SK-N-SH treated with all-trans-retinoic acid at 6 μM for 48 hours (cell line): Measurements from ENCODE around the gene MOB1A.
A peak's percentile ranks its signal among the peaks of the same experiment; 100 is the strongest.

ENCODE experiments used
- ATAC-seq: fragments of 200-7000 bp; cut with Tn5 transposase; 3 replicates; pipeline ENCODE4 v1.9.1; 2020; ENCODE audit warnings: mild to moderate bottlenecking, moderate library complexity
- BACH2 ChIP-seq: fragments of 250-450 bp; sonication (Bioruptor Pico); IDR thresholded peaks from 2 replicates; pipeline ENCODE4 v1.9.0; 2021; ENCODE audit warnings: mild to moderate bottlenecking, borderline replicate concordance
- CSDC2 ChIP-seq: fragments of 250-450 bp; sonication (Bioruptor Pico); IDR thresholded peaks from 2 replicates; pipeline ENCODE4 v1.5.0; 2020; ENCODE audit warnings: mild to moderate bottlenecking, moderate library complexity
- ESRRG ChIP-seq: fragments of 250-450 bp; sonication (Bioruptor Pico); IDR thresholded peaks from 2 replicates; pipeline ENCODE4 v1.6.1; 2021; ENCODE audit warnings: mild to moderate bottlenecking
- GLIS3 ChIP-seq: fragments of 250-450 bp; sonication (Bioruptor Pico); IDR thresholded peaks from 2 replicates; pipeline ENCODE4 v1.5.0; 2020; ENCODE audit warnings: mild to moderate bottlenecking, moderate library complexity
- ISL1 ChIP-seq: fragments of 250-450 bp; sonication (Bioruptor Pico); IDR thresholded peaks from 2 replicates; pipeline ENCODE4 v2.1.2; 2022; ENCODE audit warnings: mild to moderate bottlenecking, moderate library complexity
- OSR1 ChIP-seq: fragments of 250-450 bp; sonication (Bioruptor Pico); IDR thresholded peaks from 2 replicates; pipeline ENCODE4 v1.8.0; 2022; ENCODE audit warnings: moderate library complexity, mild to moderate bottlenecking, inconsistent platforms
- POU6F1 ChIP-seq: fragments of 250-450 bp; sonication (Bioruptor Pico); IDR thresholded peaks from 2 replicates; pipeline ENCODE4 v1.8.0; 2021; ENCODE audit warnings: low read depth, mild to moderate bottlenecking, moderate library complexity, borderline replicate concordance
- PPARA ChIP-seq: fragments of 250-450 bp; sonication (Bioruptor Pico); IDR thresholded peaks from 2 replicates; pipeline ENCODE4 v1.5.0; 2020; ENCODE audit warnings: mild to moderate bottlenecking, borderline replicate concordance
- RARB ChIP-seq: fragments of 250-450 bp; sonication (Bioruptor Pico); IDR thresholded peaks from 2 replicates; pipeline ENCODE4 v1.8.0; 2021; ENCODE audit warnings: mild to moderate bottlenecking, moderate library complexity
- SNAI2 ChIP-seq: fragments of 250-450 bp; sonication (Bioruptor Pico); IDR thresholded peaks from 2 replicates; pipeline ENCODE4 v1.5.0; 2020; ENCODE audit warnings: mild to moderate bottlenecking, moderate library complexity
- TCF4 ChIP-seq: fragments of 250-450 bp; sonication (Bioruptor Pico); IDR thresholded peaks from 2 replicates; pipeline ENCODE4 v1.8.0; 2021; ENCODE audit warnings: mild to moderate bottlenecking, moderate library complexity, borderline replicate concordance
- TOX ChIP-seq: fragments of 250-450 bp; sonication (Bioruptor Pico); IDR thresholded peaks from 2 replicates; pipeline ENCODE4 v1.8.0; 2021; ENCODE audit warnings: mild to moderate bottlenecking, moderate library complexity, borderline replicate concordance
- TSHZ2 ChIP-seq: fragments of 250-450 bp; sonication (Bioruptor Pico); IDR thresholded peaks from 2 replicates; pipeline ENCODE4 v1.5.0; 2020; ENCODE audit warnings: mild to moderate bottlenecking, moderate library complexity
- ZC3H10 ChIP-seq: fragments of 250-450 bp; sonication (Bioruptor Pico); IDR thresholded peaks from 2 replicates; pipeline ENCODE4 v1.5.1; 2021; ENCODE audit warnings: mild to moderate bottlenecking, moderate library complexity
- ZFP3 ChIP-seq: fragments of 250-450 bp; sonication (Bioruptor Pico); IDR thresholded peaks from 2 replicates; pipeline ENCODE4 v1.5.0; 2020; ENCODE audit warnings: mild to moderate bottlenecking, moderate library complexity
- ZFP30 ChIP-seq: fragments of 450-650 bp; formaldehyde crosslinking; IDR thresholded peaks from 2 replicates; pipeline ENCODE4 v1.5.0; 2022; ENCODE audit warnings: mild to moderate bottlenecking, moderate library complexity
- ZNF565 ChIP-seq: fragments of 450-650 bp; formaldehyde crosslinking; conservative IDR thresholded peaks from 2 replicates; pipeline ENCODE4 v1.5.0; 2020; ENCODE audit warnings: low read depth, mild to moderate bottlenecking, moderate library complexity
- ZNF70 ChIP-seq: fragments of 450-650 bp; formaldehyde crosslinking; IDR thresholded peaks from 2 replicates; pipeline ENCODE4 v1.5.0; 2020; ENCODE audit warnings: mild to moderate bottlenecking, moderate library complexity
- ZNF8 ChIP-seq: fragments of 450-650 bp; formaldehyde crosslinking; IDR thresholded peaks from 2 replicates; pipeline ENCODE4 v1.5.0; 2020; ENCODE audit warnings: mild to moderate bottlenecking, moderate library complexity
- TF ChIP-seq, protein P1 (sequence below): fragments of 250-450 bp; sonication (Bioruptor Pico); IDR thresholded peaks from 2 replicates; pipeline ENCODE4 v1.8.0; 2020; ENCODE audit warnings: mild to moderate bottlenecking, moderate library complexity, borderline replicate concordance
- TF ChIP-seq, protein P2 (sequence below): fragments of 250-450 bp; sonication (Bioruptor Pico); IDR thresholded peaks from 2 replicates; pipeline ENCODE4 v1.5.1; 2021; ENCODE audit warnings: mild to moderate bottlenecking, moderate library complexity
- TF ChIP-seq, protein P3 (sequence below): fragments of 250-450 bp; sonication (Bioruptor Pico); IDR thresholded peaks from 2 replicates; pipeline ENCODE4 v1.5.1; 2020; ENCODE audit warnings: low read depth, mild to moderate bottlenecking, moderate library complexity

MOB1A gene

GRCh38 chr2:74178211-74179062 lies at the start of gene MOB1A:
Gene MOB1A (minus strand): TSS chr2:74178879. CDS start chr2:74178674, 205 bp downstream.
- no peak for TF ChIP-seq ZFP30 (CRISPR knock-in tag)
- TF ChIP-seq ZFP3 = 0 out of 2 replicates have a peak, but pooled peaks have one; percentile 65
- no peak for TF ChIP-seq BACH2 (CRISPR knock-in tag)
- no peak for TF ChIP-seq ZNF70
- no peak for TF ChIP-seq TCF4
- TF ChIP-seq, protein P1, sequence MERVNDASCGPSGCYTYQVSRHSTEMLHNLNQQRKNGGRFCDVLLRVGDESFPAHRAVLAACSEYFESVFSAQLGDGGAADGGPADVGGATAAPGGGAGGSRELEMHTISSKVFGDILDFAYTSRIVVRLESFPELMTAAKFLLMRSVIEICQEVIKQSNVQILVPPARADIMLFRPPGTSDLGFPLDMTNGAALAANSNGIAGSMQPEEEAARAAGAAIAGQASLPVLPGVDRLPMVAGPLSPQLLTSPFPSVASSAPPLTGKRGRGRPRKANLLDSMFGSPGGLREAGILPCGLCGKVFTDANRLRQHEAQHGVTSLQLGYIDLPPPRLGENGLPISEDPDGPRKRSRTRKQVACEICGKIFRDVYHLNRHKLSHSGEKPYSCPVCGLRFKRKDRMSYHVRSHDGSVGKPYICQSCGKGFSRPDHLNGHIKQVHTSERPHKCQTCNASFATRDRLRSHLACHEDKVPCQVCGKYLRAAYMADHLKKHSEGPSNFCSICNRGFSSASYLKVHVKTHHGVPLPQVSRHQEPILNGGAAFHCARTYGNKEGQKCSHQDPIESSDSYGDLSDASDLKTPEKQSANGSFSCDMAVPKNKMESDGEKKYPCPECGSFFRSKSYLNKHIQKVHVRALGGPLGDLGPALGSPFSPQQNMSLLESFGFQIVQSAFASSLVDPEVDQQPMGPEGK (CRISPR knock-in tag) = peak; percentile 82
- TF ChIP-seq, protein P2, sequence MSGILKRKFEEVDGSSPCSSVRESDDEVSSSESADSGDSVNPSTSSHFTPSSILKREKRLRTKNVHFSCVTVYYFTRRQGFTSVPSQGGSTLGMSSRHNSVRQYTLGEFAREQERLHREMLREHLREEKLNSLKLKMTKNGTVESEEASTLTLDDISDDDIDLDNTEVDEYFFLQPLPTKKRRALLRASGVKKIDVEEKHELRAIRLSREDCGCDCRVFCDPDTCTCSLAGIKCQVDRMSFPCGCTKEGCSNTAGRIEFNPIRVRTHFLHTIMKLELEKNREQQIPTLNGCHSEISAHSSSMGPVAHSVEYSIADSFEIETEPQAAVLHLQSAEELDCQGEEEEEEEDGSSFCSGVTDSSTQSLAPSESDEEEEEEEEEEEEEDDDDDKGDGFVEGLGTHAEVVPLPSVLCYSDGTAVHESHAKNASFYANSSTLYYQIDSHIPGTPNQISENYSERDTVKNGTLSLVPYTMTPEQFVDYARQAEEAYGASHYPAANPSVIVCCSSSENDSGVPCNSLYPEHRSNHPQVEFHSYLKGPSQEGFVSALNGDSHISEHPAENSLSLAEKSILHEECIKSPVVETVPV (CRISPR knock-in tag) = no peak
- no peak for TF ChIP-seq PPARA (CRISPR knock-in tag)
- peak; percentile 98 for ATAC-seq

- ATAC-seq = no peak
- TF ChIP-seq, protein P1 (CRISPR knock-in tag) = no peak
- TF ChIP-seq OSR1 (CRISPR knock-in tag) (no peak), GLIS3 (CRISPR knock-in tag) (no peak), ZC3H10 (CRISPR knock-in tag) (no peak), TOX (no peak), ESRRG (CRISPR knock-in tag) (no peak), BACH2 (CRISPR knock-in tag) (no peak), ZFP30 (CRISPR knock-in tag) (no peak), ISL1 (no peak), ZNF8 (CRISPR knock-in tag) (no peak), SNAI2 (CRISPR knock-in tag) (no peak), TCF4 (no peak)
- TF ChIP-seq, protein P3, sequence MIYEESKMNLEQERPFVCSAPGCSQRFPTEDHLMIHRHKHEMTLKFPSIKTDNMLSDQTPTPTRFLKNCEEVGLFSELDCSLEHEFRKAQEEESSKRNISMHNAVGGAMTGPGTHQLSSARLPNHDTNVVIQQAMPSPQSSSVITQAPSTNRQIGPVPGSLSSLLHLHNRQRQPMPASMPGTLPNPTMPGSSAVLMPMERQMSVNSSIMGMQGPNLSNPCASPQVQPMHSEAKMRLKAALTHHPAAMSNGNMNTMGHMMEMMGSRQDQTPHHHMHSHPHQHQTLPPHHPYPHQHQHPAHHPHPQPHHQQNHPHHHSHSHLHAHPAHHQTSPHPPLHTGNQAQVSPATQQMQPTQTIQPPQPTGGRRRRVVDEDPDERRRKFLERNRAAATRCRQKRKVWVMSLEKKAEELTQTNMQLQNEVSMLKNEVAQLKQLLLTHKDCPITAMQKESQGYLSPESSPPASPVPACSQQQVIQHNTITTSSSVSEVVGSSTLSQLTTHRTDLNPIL (CRISPR knock-in tag) = no peak
These were observed 49.0 kb upstream of the MOB1A start for GRCh38 chr2:74227646-74228045.

DNA sequence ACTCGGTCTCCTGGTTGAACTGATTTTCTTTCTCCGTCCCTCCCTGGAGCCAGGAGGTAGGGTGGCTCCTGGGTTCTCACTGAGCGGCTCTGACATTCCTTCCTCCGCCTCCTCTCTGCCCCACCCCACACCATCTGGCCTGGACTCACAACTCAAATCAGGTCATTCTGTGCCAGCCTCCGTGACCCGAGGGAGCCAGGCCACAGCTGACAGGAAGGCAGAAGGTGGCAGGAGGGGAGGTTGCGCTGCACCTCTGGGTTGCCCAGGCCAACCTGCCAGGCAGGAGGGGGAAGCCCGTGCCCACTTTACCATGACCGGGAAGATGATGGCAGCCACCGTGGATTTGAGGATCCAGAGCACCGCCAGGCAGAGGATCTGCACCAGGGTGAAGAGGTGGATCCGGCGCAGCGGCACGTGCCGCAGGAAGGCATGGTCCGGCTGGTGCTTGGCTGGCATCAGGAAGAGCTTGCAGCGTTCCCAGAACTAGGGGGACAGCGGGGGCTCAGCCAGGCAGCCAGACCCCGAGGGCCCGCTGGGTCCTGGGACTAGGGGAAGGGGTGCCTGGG lies 48.1 kb upstream of the MOB1A start:
- TF ChIP-seq BACH2 (CRISPR knock-in tag) (no peak), TCF4 (no peak), SNAI2 (CRISPR knock-in tag) (no peak), TSHZ2 (no peak), TOX (no peak), ZNF565 (CRISPR knock-in tag) (no peak), RARB (CRISPR knock-in tag) (no peak), POU6F1 (CRISPR knock-in tag) (no peak), ZNF70 (no peak), PPARA (CRISPR knock-in tag) (no peak), OSR1 (CRISPR knock-in tag) (no peak), ZFP30 (CRISPR knock-in tag) (no peak), ESRRG (CRISPR knock-in tag) (no peak), GLIS3 (CRISPR knock-in tag) (no peak), CSDC2 (no peak), ZFP3 (no peak), ZNF8 (CRISPR knock-in tag) (no peak), ZC3H10 (CRISPR knock-in tag) (no peak), ISL1 (no peak)
- TF ChIP-seq, protein P2 (CRISPR knock-in tag) = no peak
- ATAC-seq = no peak
